ENCODE results near the gene FARSB.

FARSB gene

GRCh38 chr2:222523783-222524544 lies 131.9 kb downstream of the FARSB start:
- DNase-seq (ENCODE audit: low read depth, low spot score), result no peak
- TF ChIP-seq, protein P1, sequence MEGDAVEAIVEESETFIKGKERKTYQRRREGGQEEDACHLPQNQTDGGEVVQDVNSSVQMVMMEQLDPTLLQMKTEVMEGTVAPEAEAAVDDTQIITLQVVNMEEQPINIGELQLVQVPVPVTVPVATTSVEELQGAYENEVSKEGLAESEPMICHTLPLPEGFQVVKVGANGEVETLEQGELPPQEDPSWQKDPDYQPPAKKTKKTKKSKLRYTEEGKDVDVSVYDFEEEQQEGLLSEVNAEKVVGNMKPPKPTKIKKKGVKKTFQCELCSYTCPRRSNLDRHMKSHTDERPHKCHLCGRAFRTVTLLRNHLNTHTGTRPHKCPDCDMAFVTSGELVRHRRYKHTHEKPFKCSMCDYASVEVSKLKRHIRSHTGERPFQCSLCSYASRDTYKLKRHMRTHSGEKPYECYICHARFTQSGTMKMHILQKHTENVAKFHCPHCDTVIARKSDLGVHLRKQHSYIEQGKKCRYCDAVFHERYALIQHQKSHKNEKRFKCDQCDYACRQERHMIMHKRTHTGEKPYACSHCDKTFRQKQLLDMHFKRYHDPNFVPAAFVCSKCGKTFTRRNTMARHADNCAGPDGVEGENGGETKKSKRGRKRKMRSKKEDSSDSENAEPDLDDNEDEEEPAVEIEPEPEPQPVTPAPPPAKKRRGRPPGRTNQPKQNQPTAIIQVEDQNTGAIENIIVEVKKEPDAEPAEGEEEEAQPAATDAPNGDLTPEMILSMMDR (IDR thresholded peaks at IDR 0.05; ENCODE audit: low read depth, low read length), result no peak
- H3K4me3 ChIP-seq (ENCODE audit: low read depth, low read length), result no peak overlapping the region
- in situ Hi-C loops (cut with HindIII; ENCODE audit: low sequenced_read_pairs), result no loop called here

GRCh38 chr2:222522082-222522481 lies 133.8 kb downstream of the FARSB start:
- DNase-seq (ENCODE audit: low read depth, low spot score), result no peak
- TF ChIP-seq, protein P1 (IDR thresholded peaks at IDR 0.05; ENCODE audit: low read depth, low read length), result no peak
- in situ Hi-C loops (cut with HindIII; ENCODE audit: low sequenced_read_pairs), result no loop called here
- H3K4me3 ChIP-seq (ENCODE audit: low read depth, low read length), result no peak overlapping the region

GRCh38 chr2:222521099-222521498 lies 134.8 kb downstream of the FARSB start:
- TF ChIP-seq, protein P1 (IDR thresholded peaks at IDR 0.05; ENCODE audit: low read depth, low read length), result no peak
- no peak for DNase-seq (ENCODE audit: low read depth, low spot score)
- in situ Hi-C loops (cut with HindIII; ENCODE audit: low sequenced_read_pairs), result no loop called here
- H3K4me3 ChIP-seq (ENCODE audit: low read depth, low read length), result no peak overlapping the region
